IMR-90 (cell line): ENCODE results near the gene FOXQ1. TPM values are rescaled to one million over a fixed set of nuclear protein-coding genes. Genes with fewer than 3 reads are reported as not detected.

Source experiments
- ATAC-seq: fragments of 200-7000 bp; cut with Tn5 transposase; 2 replicates; pipeline ENCODE4 v1.9.1; 2020; ENCODE audit warnings: low read depth, mild to moderate bottlenecking, moderate library complexity
- BruUV-seq: library from RNA; stranded (reverse); fragments of 400-500 nt; replicated peaks from 2 replicates; lab custom pipeline; 2021; lab: Mats Ljungman, UMichigan
- CTCF ChIA-PET: fragments of 300-600 bp; formaldehyde crosslinking; extraction: SDS; loops from one replicate; lab custom pipeline; 2021; ENCODE audit warnings: antibody characterized with exemption; lab: Yijun Ruan, JAX
- POLR2A ChIA-PET: fragments of 300-600 bp; sonication (Branson Sonifier 250); formaldehyde crosslinking; loops from one replicate; lab custom pipeline; 2022; ENCODE audit warnings: antibody characterized with exemption; ENCODE audit not compliant: unreplicated experiment; lab: Charles Lee
- DNase-seq: peaks from one replicate; pipeline ENCODE4 v3.0.0; 2013
- H2AFZ ChIP-seq: replicated peaks from 2 replicates; pipeline ENCODE3; 2013; ENCODE audit warnings: low read length, mild to moderate bottlenecking; ENCODE audit not compliant: poor library complexity
- H2AK5ac ChIP-seq: 2 replicates; pipeline ENCODE4 v1.6.1; 2013; ENCODE audit warnings: low read depth, low read length, inconsistent platforms
- H2AK9ac ChIP-seq: replicated peaks from 2 replicates; pipeline ENCODE3; 2013; ENCODE audit warnings: mild to moderate bottlenecking, low read depth, low read length, moderate library complexity; ENCODE audit not compliant: poor library complexity
- H2BK120ac ChIP-seq: 2 replicates; pipeline ENCODE4 v1.6.1; 2013; ENCODE audit warnings: low read depth, low read length, inconsistent platforms
- H2BK15ac ChIP-seq: 3 replicates; pipeline ENCODE4 v1.6.1; 2013; ENCODE audit warnings: low read depth, low read length, inconsistent platforms
- H2BK20ac ChIP-seq: 2 replicates; pipeline ENCODE4 v1.6.1; 2013; ENCODE audit warnings: low read depth, mild to moderate bottlenecking, inconsistent platforms, low read length, moderate library complexity
- H2BK5ac ChIP-seq: 2 replicates; pipeline ENCODE4 v1.6.1; 2013; ENCODE audit warnings: mild to moderate bottlenecking, low read depth, low read length, inconsistent platforms; ENCODE audit not compliant: poor library complexity, severe bottlenecking
- H3K14ac ChIP-seq: replicated peaks from 2 replicates; pipeline ENCODE4 v1.6.1; 2013; ENCODE audit warnings: low read depth, low read length, inconsistent platforms
- H3K18ac ChIP-seq: 2 replicates; pipeline ENCODE4 v1.6.1; 2013; ENCODE audit warnings: low read depth, low read length, control low read depth
- H3K23ac ChIP-seq: 2 replicates; pipeline ENCODE4 v1.6.1; 2013; ENCODE audit warnings: low read depth, low read length, inconsistent platforms
- H3K27ac ChIP-seq: 2 replicates; pipeline ENCODE4 v1.5.1; 2013; ENCODE audit warnings: mild to moderate bottlenecking, control low read depth, low read length; ENCODE audit not compliant: insufficient read depth
- H3K27me3 ChIP-seq: 2 replicates; pipeline ENCODE4 v1.6.1; 2013; ENCODE audit warnings: low read length; ENCODE audit not compliant: control insufficient read depth, insufficient read depth
- H3K36me3 ChIP-seq: 2 replicates; pipeline ENCODE4 v1.6.1; 2013; ENCODE audit warnings: low read length, mixed read lengths; ENCODE audit not compliant: control insufficient read depth, insufficient read depth
- H3K4ac ChIP-seq: 2 replicates; pipeline ENCODE4 v1.6.1; 2013; ENCODE audit warnings: low read depth, low read length, inconsistent platforms
- H3K4me1 ChIP-seq: 2 replicates; pipeline ENCODE4 v1.6.1; 2013; ENCODE audit warnings: low read length, mixed read lengths; ENCODE audit not compliant: control insufficient read depth, insufficient read depth
- H3K4me2 ChIP-seq: 2 replicates; pipeline ENCODE4 v1.6.1; 2013; ENCODE audit warnings: low read depth, mild to moderate bottlenecking, control low read depth, low read length, moderate library complexity
- H3K4me3 ChIP-seq: 2 replicates; pipeline ENCODE4 v1.5.1; 2013; ENCODE audit warnings: low read depth, mild to moderate bottlenecking, control low read depth, low read length, moderate library complexity; ENCODE audit not compliant: insufficient read depth
- H3K56ac ChIP-seq: 2 replicates; pipeline ENCODE4 v1.6.1; 2013; ENCODE audit warnings: low read length, inconsistent platforms; ENCODE audit not compliant: insufficient read depth; ENCODE audit errors: extremely low read depth
- H3K79me1 ChIP-seq, 2 experiments: 2 replicates each; pipeline ENCODE4 v1.6.1; 2013; ENCODE audit warnings: low read length in 2 of 2, inconsistent platforms in 1 of 2, low read depth in 1 of 2
- H3K9ac ChIP-seq: 2 replicates; pipeline ENCODE4 v1.6.1; 2013; ENCODE audit warnings: low read depth, low read length, control low read depth
- H3K9me1 ChIP-seq: 2 replicates; pipeline ENCODE4 v1.6.1; 2013; ENCODE audit warnings: low read length, inconsistent platforms; ENCODE audit not compliant: insufficient read depth
- H3K9me3 ChIP-seq: 2 replicates; pipeline ENCODE4 v1.6.1; 2013; ENCODE audit warnings: low read length; ENCODE audit not compliant: control insufficient read depth, insufficient read depth
- H4K20me1 ChIP-seq: 2 replicates; pipeline ENCODE4 v1.6.1; 2013; ENCODE audit warnings: low read length, inconsistent platforms; ENCODE audit not compliant: insufficient read depth
- H4K5ac ChIP-seq: 2 replicates; pipeline ENCODE4 v1.6.1; 2013; ENCODE audit warnings: mild to moderate bottlenecking, low read depth, low read length, control low read depth
- H4K8ac ChIP-seq, 2 experiments: 2 replicates each; pipeline ENCODE4 v1.6.1; 2013; ENCODE audit warnings: low read depth in 2 of 2, low read length in 2 of 2, control low read depth in 1 of 2, inconsistent platforms in 1 of 2
- H4K91ac ChIP-seq: 2 replicates; pipeline ENCODE4 v1.6.1; 2013; ENCODE audit warnings: low read depth, low read length, inconsistent platforms; ENCODE audit not compliant: insufficient read depth
- CHD1 ChIP-seq: IDR thresholded peaks from 2 replicates; pipeline ENCODE4 v1.6.1; 2012; ENCODE audit warnings: low read depth, low read length, improper control_type of control experiment
- CTCF ChIP-seq: conservative IDR thresholded peaks from 2 replicates; pipeline ENCODE4 v1.5.1; 2012; ENCODE audit warnings: mild to moderate bottlenecking, low read depth, low read length, improper control_type of control experiment
- ELK1 ChIP-seq: fragments of 150-350 bp; IDR thresholded peaks from 2 replicates; pipeline ENCODE4 v1.6.1; 2016; ENCODE audit warnings: low read depth, mild to moderate bottlenecking, low read length, moderate library complexity, borderline replicate concordance
- FOS ChIP-seq: fragments of 150-350 bp; IDR thresholded peaks from 2 replicates; pipeline ENCODE4 v1.6.1; 2016; ENCODE audit warnings: low read depth, low read length
- MAFK ChIP-seq: IDR thresholded peaks from 2 replicates; pipeline ENCODE4 v1.6.1; 2012; ENCODE audit warnings: low read depth, low read length, improper control_type of control experiment
- MAZ ChIP-seq: IDR thresholded peaks from 2 replicates; pipeline ENCODE4 v1.6.1; 2012; ENCODE audit warnings: low read depth, mild to moderate bottlenecking, low read length, improper control_type of control experiment, moderate library complexity, borderline replicate concordance
- NFE2L2 ChIP-seq: fragments of 150-350 bp; IDR thresholded peaks from 2 replicates; pipeline ENCODE4 v1.6.1; 2016; ENCODE audit warnings: low read depth, mild to moderate bottlenecking, low read length
- SMC3 ChIP-seq: fragments of 150-350 bp; IDR thresholded peaks from 2 replicates; pipeline ENCODE4 v1.6.1; 2016; ENCODE audit warnings: low read depth, mild to moderate bottlenecking, antibody characterized with exemption, low read length, moderate library complexity
- WGBS, 2 experiments: methylation state at CpG; one replicate each; pipeline versions ENCODE4 v1.1.5 to v1.1.7; 2013; ENCODE audit warnings: missing lambda C conversion rate in 2 of 2; ENCODE audit not compliant: insufficient read length in 1 of 2; ENCODE audit errors: extremely low coverage in 2 of 2; 5-methylcytosine and 5-hydroxymethylcytosine counted together
- dilution Hi-C: fragments of 300-500 bp; cut with HindIII; formaldehyde crosslinking; loops from one replicate; pipeline ENCODE4 v1.14.3; 2018; ENCODE audit warnings: low sequenced_read_pairs; ENCODE audit not compliant: unreplicated experiment
- in situ Hi-C: fragments of 300-500 bp; cut with MboI; formaldehyde crosslinking; loops from 3 replicates; pipeline ENCODE4 v1.14.3; 2019; ENCODE audit warnings: low sequenced_read_pairs, inconsistent platforms, mixed read lengths
- intact Hi-C: fragments of 100-400 bp; cut with micrococcal nuclease; formaldehyde crosslinking; loops from 2 replicates; pipeline ENCODE4 v1.10.0; 2022
- polyA plus RNA-seq, 3 experiments: library from polyadenylated mRNA; depleted of rRNA; stranded (reverse); fragments of >200 nt; gene quantifications; 2 replicates each; pipeline ENCODE4 v1.2.3, GENCODE V29; 2012; ENCODE audit warnings: low replicate concordance in 1 of 3
- total RNA-seq: library from RNA; depleted of rRNA; stranded (reverse); fragments of >200 nt; gene quantifications from 2 replicates; pipeline ENCODE4 v1.2.3, GENCODE V29; 2012

The FOXQ1 gene
- total and polyA plus RNA-seq, 2 of the 4 experiments (the other 2 are of a cell fraction), result not detected

- H2AK5ac ChIP-seq, result no peak overlapping the region
Measured at GRCh38 chr6:1281746-1282145, 30.2 kb upstream of the FOXQ1 start.

More at GRCh38 chr6:1281746-1282145, 30.2 kb upstream of the FOXQ1 start:
- Histone ChIP-seq H4K20me1 (0 out of 2 replicates have a peak, but pooled peaks cover 3% of the 10 kb centered on the region), H2AFZ (no peak overlapping the region), H3K9me1 (peaks cover 10% of the 10 kb centered on the region; the same call in 1 of the 2 replicates), H3K4me1 (peaks cover 13% of the 10 kb centered on the region), H3K9me3 (no peaks in the 10 kb centered on the region), H2BK120ac (no peak overlapping the region), H2BK20ac (no peak overlapping the region), H3K18ac (no peak overlapping the region), H2BK5ac (no peak overlapping the region), H2BK15ac (no peak overlapping the region), H3K23ac (no peak overlapping the region), H3K14ac (no peak overlapping the region), H3K4me3 (no peak overlapping the region), H4K5ac (no peak overlapping the region), H3K79me1 (no peaks in the 10 kb centered on the region), H4K91ac (no peak overlapping the region), H3K4me2 (no peak overlapping the region), H3K27ac (no peak overlapping the region), H3K4ac (no peak overlapping the region), H4K8ac (no peak overlapping the region), H3K9ac (no peak overlapping the region), H3K56ac (no peak overlapping the region), H2AK9ac (no peak overlapping the region), H3K27me3 (peaks cover 6% of the 10 kb centered on the region; the same call in 1 of the 2 replicates), H3K36me3 (no peaks in the 10 kb centered on the region)
- no TSS peak for BruUV-seq
- ChIA-PET POLR2A (no interaction called here), CTCF (interaction anchor here (0.8 kb wide), 1 partner anchor 368 kb away, joined by 3 read pairs; no protein-coding TSS in a partner anchor)
- TF ChIP-seq MAFK, result no peak
- TF ChIP-seq ELK1, result no peak
- TF ChIP-seq MAZ, result no peak
- TF ChIP-seq CHD1, result no peak
- no peak for TF ChIP-seq SMC3
- TF ChIP-seq FOS, result no peak
- no peak for TF ChIP-seq CTCF
- TF ChIP-seq NFE2L2, result no peak
- in situ Hi-C loops, result no loop called here
- dilution Hi-C loops, result no loop called here
- ATAC-seq (no peak), DNase-seq (no peak)
- intact Hi-C loops, result no loop called here
- WGBS, 2 experiments, result 83% methylated on average over 2 of the region's 8 CpGs; no CpG with 5 or more reads in 1 of the 2 experiments
